HepG2 (cell line): ENCODE measurements around the gene NAPSA.
A peak's percentile ranks its signal among the peaks of the same experiment; 100 is the strongest.

Experiments
- CEBPB ChIP-seq: IDR thresholded peaks from 2 replicates; pipeline ENCODE4 v1.6.1; 2011; ENCODE audit warnings: low read depth, low read length, improper control_type of control experiment, borderline replicate concordance
- JUN ChIP-seq: sonication (generic); formaldehyde crosslinking; IDR thresholded peaks from 2 replicates; pipeline ENCODE4 v1.4.0; 2020; ENCODE audit warnings: mild to moderate bottlenecking, missing genetic modification reagents
- NFRKB ChIP-seq: fragments of 450-650 bp; IDR thresholded peaks from 2 replicates; pipeline ENCODE4 v1.6.1; 2017
- TAF1 ChIP-seq: sonication (generic); formaldehyde crosslinking; IDR thresholded peaks from 2 replicates; pipeline ENCODE4 v1.4.0; 2020; ENCODE audit warnings: missing genetic modification reagents
- ZNF263 ChIP-seq: sonication (generic); formaldehyde crosslinking; IDR thresholded peaks from 2 replicates; pipeline ENCODE4 v1.4.0; 2020; ENCODE audit warnings: missing genetic modification reagents
- ZNF777 ChIP-seq: sonication (generic); formaldehyde crosslinking; IDR thresholded peaks from 2 replicates; pipeline ENCODE4 v1.4.0; 2020; ENCODE audit warnings: missing genetic modification reagents
- TF ChIP-seq, protein P1 (sequence below): sonication (generic); formaldehyde crosslinking; IDR thresholded peaks from 2 replicates; pipeline ENCODE4 v1.4.0; 2020; ENCODE audit warnings: missing genetic modification reagents, borderline replicate concordance
- TF ChIP-seq, protein P2 (sequence below): sonication (generic); formaldehyde crosslinking; IDR thresholded peaks from 2 replicates; pipeline ENCODE4 v1.5.0; 2020; ENCODE audit warnings: mild to moderate bottlenecking, missing genetic modification reagents
- TF ChIP-seq, protein P3 (sequence below): IDR thresholded peaks from 2 replicates; pipeline ENCODE4 v1.6.1; 2012; ENCODE audit warnings: low read length, improper control_type of control experiment
- TF ChIP-seq, protein P4 (sequence below), 2 experiments: IDR thresholded peaks; 2 replicates each; pipeline ENCODE4 v1.6.1; 2011 to 2012; ENCODE audit warnings: low read length in 2 of 2, borderline replicate concordance in 1 of 2, low read depth in 1 of 2, mild to moderate bottlenecking in 1 of 2, moderate library complexity in 1 of 2
- TF ChIP-seq, protein P5 (sequence below): sonication (generic); IDR thresholded peaks from 2 replicates; pipeline ENCODE4 v1.6.1; 2016; ENCODE audit warnings: low read depth, borderline replicate concordance
- TF ChIP-seq, protein P6 (sequence below): sonication (generic); formaldehyde crosslinking; IDR thresholded peaks from 2 replicates; pipeline ENCODE4 v1.5.0; 2020; ENCODE audit warnings: mild to moderate bottlenecking, missing genetic modification reagents, moderate library complexity

DNA sequence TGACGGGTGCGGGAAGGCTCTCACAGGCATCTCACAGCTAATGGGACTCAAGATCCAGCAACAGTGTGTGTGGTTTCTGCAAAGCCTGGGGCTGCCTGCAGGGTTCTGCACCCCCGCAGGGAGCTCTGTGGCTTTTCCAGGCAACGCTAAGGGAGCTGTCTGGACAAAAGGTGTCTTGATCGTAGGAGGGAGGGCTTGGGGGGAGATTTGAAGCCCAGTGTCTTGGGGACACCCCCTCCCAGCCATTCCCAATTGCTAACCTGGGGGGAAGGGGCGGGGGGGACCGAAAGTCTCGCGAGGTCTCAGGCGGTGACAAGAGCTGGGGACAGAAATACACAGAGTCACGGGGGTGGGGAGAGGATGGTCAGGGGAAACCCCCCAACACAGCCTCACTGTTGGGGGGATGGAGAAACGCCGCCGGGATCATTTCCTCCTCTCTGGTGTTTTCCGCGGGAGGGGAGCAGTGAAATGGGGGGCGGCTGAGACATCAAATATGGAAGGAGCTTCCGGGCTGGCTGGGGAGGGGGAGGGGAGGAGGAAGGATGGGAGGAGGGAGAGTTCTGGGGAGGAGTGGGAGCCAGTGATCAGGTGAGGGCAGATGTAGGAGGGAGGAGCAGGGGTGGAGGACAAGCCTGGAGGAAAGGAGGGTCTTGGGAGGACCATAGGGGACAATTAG lies 49.5 kb downstream of the NAPSA start:
- TF ChIP-seq, protein P1, sequence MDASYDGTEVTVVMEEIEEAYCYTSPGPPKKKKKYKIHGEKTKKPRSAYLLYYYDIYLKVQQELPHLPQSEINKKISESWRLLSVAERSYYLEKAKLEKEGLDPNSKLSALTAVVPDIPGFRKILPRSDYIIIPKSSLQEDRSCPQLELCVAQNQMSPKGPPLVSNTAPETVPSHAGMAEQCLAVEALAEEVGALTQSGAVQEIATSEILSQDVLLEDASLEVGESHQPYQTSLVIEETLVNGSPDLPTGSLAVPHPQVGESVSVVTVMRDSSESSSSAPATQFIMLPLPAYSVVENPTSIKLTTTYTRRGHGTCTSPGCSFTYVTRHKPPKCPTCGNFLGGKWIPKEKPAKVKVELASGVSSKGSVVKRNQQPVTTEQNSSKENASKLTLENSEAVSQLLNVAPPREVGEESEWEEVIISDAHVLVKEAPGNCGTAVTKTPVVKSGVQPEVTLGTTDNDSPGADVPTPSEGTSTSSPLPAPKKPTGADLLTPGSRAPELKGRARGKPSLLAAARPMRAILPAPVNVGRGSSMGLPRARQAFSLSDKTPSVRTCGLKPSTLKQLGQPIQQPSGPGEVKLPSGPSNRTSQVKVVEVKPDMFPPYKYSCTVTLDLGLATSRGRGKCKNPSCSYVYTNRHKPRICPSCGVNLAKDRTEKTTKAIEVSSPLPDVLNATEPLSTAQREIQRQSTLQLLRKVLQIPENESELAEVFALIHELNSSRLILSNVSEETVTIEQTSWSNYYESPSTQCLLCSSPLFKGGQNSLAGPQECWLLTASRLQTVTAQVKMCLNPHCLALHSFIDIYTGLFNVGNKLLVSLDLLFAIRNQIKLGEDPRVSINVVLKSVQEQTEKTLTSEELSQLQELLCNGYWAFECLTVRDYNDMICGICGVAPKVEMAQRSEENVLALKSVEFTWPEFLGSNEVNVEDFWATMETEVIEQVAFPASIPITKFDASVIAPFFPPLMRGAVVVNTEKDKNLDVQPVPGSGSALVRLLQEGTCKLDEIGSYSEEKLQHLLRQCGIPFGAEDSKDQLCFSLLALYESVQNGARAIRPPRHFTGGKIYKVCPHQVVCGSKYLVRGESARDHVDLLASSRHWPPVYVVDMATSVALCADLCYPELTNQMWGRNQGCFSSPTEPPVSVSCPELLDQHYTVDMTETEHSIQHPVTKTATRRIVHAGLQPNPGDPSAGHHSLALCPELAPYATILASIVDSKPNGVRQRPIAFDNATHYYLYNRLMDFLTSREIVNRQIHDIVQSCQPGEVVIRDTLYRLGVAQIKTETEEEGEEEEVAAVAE (CRISPR knock-in tag) = no peak
- TF ChIP-seq CEBPB = no peak
- TF ChIP-seq TAF1 (CRISPR knock-in tag) = no peak
- TF ChIP-seq, protein P2, sequence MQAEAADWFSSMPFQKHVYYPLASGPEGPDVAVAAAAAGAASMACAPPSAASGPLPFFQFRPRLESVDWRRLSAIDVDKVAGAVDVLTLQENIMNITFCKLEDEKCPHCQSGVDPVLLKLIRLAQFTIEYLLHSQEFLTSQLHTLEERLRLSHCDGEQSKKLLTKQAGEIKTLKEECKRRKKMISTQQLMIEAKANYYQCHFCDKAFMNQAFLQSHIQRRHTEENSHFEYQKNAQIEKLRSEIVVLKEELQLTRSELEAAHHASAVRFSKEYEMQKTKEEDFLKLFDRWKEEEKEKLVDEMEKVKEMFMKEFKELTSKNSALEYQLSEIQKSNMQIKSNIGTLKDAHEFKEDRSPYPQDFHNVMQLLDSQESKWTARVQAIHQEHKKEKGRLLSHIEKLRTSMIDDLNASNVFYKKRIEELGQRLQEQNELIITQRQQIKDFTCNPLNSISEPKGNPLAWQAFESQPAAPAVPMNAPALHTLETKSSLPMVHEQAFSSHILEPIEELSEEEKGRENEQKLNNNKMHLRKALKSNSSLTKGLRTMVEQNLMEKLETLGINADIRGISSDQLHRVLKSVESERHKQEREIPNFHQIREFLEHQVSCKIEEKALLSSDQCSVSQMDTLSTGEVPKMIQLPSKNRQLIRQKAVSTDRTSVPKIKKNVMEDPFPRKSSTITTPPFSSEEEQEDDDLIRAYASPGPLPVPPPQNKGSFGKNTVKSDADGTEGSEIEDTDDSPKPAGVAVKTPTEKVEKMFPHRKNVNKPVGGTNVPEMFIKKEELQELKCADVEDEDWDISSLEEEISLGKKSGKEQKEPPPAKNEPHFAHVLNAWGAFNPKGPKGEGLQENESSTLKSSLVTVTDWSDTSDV = no peak
- TF ChIP-seq, protein P3, sequence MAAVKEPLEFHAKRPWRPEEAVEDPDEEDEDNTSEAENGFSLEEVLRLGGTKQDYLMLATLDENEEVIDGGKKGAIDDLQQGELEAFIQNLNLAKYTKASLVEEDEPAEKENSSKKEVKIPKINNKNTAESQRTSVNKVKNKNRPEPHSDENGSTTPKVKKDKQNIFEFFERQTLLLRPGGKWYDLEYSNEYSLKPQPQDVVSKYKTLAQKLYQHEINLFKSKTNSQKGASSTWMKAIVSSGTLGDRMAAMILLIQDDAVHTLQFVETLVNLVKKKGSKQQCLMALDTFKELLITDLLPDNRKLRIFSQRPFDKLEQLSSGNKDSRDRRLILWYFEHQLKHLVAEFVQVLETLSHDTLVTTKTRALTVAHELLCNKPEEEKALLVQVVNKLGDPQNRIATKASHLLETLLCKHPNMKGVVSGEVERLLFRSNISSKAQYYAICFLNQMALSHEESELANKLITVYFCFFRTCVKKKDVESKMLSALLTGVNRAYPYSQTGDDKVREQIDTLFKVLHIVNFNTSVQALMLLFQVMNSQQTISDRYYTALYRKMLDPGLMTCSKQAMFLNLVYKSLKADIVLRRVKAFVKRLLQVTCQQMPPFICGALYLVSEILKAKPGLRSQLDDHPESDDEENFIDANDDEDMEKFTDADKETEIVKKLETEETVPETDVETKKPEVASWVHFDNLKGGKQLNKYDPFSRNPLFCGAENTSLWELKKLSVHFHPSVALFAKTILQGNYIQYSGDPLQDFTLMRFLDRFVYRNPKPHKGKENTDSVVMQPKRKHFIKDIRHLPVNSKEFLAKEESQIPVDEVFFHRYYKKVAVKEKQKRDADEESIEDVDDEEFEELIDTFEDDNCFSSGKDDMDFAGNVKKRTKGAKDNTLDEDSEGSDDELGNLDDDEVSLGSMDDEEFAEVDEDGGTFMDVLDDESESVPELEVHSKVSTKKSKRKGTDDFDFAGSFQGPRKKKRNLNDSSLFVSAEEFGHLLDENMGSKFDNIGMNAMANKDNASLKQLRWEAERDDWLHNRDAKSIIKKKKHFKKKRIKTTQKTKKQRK = no peak
- TF ChIP-seq NFRKB = no peak
- TF ChIP-seq ZNF263 (CRISPR knock-in tag) = peak; percentile 87
- TF ChIP-seq, protein P4, sequence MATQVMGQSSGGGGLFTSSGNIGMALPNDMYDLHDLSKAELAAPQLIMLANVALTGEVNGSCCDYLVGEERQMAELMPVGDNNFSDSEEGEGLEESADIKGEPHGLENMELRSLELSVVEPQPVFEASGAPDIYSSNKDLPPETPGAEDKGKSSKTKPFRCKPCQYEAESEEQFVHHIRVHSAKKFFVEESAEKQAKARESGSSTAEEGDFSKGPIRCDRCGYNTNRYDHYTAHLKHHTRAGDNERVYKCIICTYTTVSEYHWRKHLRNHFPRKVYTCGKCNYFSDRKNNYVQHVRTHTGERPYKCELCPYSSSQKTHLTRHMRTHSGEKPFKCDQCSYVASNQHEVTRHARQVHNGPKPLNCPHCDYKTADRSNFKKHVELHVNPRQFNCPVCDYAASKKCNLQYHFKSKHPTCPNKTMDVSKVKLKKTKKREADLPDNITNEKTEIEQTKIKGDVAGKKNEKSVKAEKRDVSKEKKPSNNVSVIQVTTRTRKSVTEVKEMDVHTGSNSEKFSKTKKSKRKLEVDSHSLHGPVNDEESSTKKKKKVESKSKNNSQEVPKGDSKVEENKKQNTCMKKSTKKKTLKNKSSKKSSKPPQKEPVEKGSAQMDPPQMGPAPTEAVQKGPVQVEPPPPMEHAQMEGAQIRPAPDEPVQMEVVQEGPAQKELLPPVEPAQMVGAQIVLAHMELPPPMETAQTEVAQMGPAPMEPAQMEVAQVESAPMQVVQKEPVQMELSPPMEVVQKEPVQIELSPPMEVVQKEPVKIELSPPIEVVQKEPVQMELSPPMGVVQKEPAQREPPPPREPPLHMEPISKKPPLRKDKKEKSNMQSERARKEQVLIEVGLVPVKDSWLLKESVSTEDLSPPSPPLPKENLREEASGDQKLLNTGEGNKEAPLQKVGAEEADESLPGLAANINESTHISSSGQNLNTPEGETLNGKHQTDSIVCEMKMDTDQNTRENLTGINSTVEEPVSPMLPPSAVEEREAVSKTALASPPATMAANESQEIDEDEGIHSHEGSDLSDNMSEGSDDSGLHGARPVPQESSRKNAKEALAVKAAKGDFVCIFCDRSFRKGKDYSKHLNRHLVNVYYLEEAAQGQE (IDR thresholded peaks at IDR 0.05; ENCODE audit: borderline replicate concordance in 1 of 2, low read depth in 1 of 2, low read length in 2 of 2) = no peak
- TF ChIP-seq ZNF777 = no peak
- no peak for TF ChIP-seq JUN
- TF ChIP-seq, protein P5, sequence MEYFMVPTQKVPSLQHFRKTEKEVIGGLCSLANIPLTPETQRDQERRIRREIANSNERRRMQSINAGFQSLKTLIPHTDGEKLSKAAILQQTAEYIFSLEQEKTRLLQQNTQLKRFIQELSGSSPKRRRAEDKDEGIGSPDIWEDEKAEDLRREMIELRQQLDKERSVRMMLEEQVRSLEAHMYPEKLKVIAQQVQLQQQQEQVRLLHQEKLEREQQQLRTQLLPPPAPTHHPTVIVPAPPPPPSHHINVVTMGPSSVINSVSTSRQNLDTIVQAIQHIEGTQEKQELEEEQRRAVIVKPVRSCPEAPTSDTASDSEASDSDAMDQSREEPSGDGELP = no peak
- TF ChIP-seq, protein P6, sequence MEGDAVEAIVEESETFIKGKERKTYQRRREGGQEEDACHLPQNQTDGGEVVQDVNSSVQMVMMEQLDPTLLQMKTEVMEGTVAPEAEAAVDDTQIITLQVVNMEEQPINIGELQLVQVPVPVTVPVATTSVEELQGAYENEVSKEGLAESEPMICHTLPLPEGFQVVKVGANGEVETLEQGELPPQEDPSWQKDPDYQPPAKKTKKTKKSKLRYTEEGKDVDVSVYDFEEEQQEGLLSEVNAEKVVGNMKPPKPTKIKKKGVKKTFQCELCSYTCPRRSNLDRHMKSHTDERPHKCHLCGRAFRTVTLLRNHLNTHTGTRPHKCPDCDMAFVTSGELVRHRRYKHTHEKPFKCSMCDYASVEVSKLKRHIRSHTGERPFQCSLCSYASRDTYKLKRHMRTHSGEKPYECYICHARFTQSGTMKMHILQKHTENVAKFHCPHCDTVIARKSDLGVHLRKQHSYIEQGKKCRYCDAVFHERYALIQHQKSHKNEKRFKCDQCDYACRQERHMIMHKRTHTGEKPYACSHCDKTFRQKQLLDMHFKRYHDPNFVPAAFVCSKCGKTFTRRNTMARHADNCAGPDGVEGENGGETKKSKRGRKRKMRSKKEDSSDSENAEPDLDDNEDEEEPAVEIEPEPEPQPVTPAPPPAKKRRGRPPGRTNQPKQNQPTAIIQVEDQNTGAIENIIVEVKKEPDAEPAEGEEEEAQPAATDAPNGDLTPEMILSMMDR (CRISPR knock-in tag) = no peak
